OCI-LY3 (cell line): ENCODE measurements around the gene FLRT3.

ENCODE experiments used
- CTCF ChIP-seq: fragments of 200-600, 300-600 bp; sonication (generic); IDR thresholded peaks from 2 replicates; pipeline ENCODE4 v1.5.1; 2014; ENCODE audit warnings: antibody characterized with exemption, low read length, low read depth
- EZH2phosphoT487 ChIP-seq: fragments of 200-600 bp; shearing (Covaris generic); IDR thresholded peaks from 2 replicates; pipeline ENCODE4 v1.6.1; 2018; ENCODE audit warnings: antibody characterized with exemption, mixed run types, low read depth

GRCh38 chr20:14360416-14360815, 23.0 kb upstream of the FLRT3 start:
- TF ChIP-seq CTCF (no peak), EZH2phosphoT487 (no peak)
